ENCODE data around the gene NECTIN2.

DNA sequence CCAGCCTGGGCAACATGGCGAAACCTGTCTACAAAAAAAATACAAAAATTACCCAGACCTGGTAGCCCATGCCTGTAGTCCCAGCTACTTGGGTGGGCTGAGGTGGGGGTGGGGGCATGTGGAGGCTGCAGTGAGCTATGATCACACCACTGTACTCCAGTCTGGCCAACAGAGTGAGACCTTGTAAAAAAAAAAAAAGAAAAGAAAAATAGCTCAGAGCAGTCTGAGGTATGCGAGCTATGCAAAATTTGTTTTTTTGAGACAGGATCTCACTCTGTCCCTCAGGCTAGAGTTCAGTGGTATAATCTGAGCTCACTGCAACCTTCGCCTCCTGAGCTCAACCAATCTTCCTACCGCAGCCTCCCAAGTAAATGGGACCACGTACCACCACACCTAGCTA lies 37.8 kb downstream of the NECTIN2 start:
- TF ChIP-seq GATA2 (IDR thresholded peaks at IDR 0.05; ENCODE audit: low read depth, low read length) (no peak), GATA3 (IDR thresholded peaks at IDR 0.05; ENCODE audit: low read depth, low read length) (no peak)

Data from SH-SY5Y (cell line).